Lung (tissue), 12 donors: ENCODE results near the gene TENM3. TPM values are rescaled to one million over a fixed set of nuclear protein-coding genes. Genes with fewer than 3 reads are reported as not detected.

Source experiments
- ATAC-seq: fragments of 200-7000 bp; cut with Tn5 transposase; one replicate; pipeline ENCODE4 v1.9.1; 2020; ENCODE audit warnings: moderate number of reproducible peaks; ENCODE audit not compliant: insufficient read depth, low FRiP score
- DNase-seq, 3 donors: peaks; one replicate each; pipeline ENCODE4 v3.0.0-alpha.2; 2013 to 2017
- H3K27ac ChIP-seq, 2 donors: one replicate each; pipeline ENCODE4 v1.5.1; 2013; ENCODE audit warnings: mild to moderate bottlenecking in 2 of 2, moderate library complexity in 2 of 2, control low read depth in 1 of 2, inconsistent platforms in 1 of 2, low read depth in 1 of 2, low read length in 1 of 2
- H3K27me3 ChIP-seq, 3 donors: one replicate each; pipeline ENCODE4 v1.5.1; 2013; ENCODE audit warnings: low read length in 2 of 3; ENCODE audit not compliant: control insufficient read depth in 3 of 3, insufficient read depth in 3 of 3
- H3K36me3 ChIP-seq, 4 donors: one replicate each; pipeline ENCODE4 v1.5.1; 2013; ENCODE audit warnings: low read length in 4 of 4, mild to moderate bottlenecking in 1 of 4, moderate library complexity in 1 of 4; ENCODE audit not compliant: control insufficient read depth in 4 of 4, insufficient read depth in 4 of 4
- H3K4me1 ChIP-seq, 5 donors: one replicate each; pipeline ENCODE4 v1.5.1; 2013; ENCODE audit warnings: low read length in 5 of 5, mild to moderate bottlenecking in 2 of 5, moderate library complexity in 1 of 5; ENCODE audit not compliant: control insufficient read depth in 5 of 5, insufficient read depth in 5 of 5
- H3K4me3 ChIP-seq: one replicate; pipeline ENCODE4 v1.5.1; 2013; ENCODE audit warnings: mild to moderate bottlenecking, control low read depth, moderate library complexity
- H3K9ac ChIP-seq, 2 donors: one replicate each; pipeline ENCODE4 v1.5.1; 2013; ENCODE audit warnings: low read length in 2 of 2, control low read depth in 1 of 2; ENCODE audit not compliant: insufficient read depth in 1 of 2
- H3K9me3 ChIP-seq, 4 donors: one replicate each; pipeline ENCODE4 v1.5.1; 2013; ENCODE audit warnings: low read length in 3 of 4, mild to moderate bottlenecking in 1 of 4, moderate library complexity in 1 of 4; ENCODE audit not compliant: control insufficient read depth in 4 of 4, insufficient read depth in 3 of 4
- WGBS, 2 donors: extraction: QIAGEN DNeasy Blood & Tissue Kit; methylation state at CpG; one replicate each; pipeline ENCODE4 v1.1.7; 2013; 5-methylcytosine and 5-hydroxymethylcytosine counted together
- polyA plus RNA-seq, 2 donors: library from polyadenylated mRNA; stranded (reverse); fragments of 200-250 nt; gene quantifications; one replicate each; pipeline ENCODE4 v1.2.1, GENCODE V29; 2013
- total RNA-seq, 2 donors: library from RNA; depleted of rRNA in 1 of 2; stranded (reverse); fragments of >200 nt in 1 of 2; gene quantifications; one replicate each; pipeline ENCODE4 v1.2.1, GENCODE V29; 2014 to 2021
- TF ChIP-seq, protein P1 (sequence below): IDR thresholded peaks from 2 replicates; pipeline ENCODE4 v1.5.1; 2012; ENCODE audit warnings: mild to moderate bottlenecking; ENCODE audit errors: control extremely low read depth, extremely low read depth
- donor health status: control.
- donor health status: control.
- donor health status: Bipolar disorder and iron deficiency.
- donor health status: healthy.
- donor health status: DM: yes; HTN: yes; CAD: no.

TENM3 gene
- total and polyA plus RNA-seq, 4 donors = 0.14 to 5.3 (median 2.2) TPM

DNA sequence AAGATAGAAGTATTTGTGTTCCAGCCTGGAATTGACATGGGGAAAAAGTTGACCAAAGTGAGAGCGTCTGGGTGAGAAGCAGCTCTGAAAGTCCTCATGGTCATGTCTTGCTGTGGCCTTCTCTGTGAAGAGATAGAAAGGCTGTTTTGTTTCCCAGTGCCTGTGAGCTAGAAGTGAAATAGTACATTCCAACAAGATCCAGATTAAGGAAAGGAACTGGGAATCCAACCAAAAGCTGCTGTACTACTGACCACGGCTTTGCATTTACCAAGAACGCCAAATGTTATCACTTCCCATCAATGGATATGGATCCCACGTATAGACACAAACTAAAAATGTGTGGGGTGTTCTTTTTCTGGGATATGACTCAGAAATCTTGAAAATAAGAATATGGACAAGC, 51.2 kb downstream of the TENM3 start:
- H3K4me1 ChIP-seq = no peaks in the 10 kb centered on the region
- TF ChIP-seq, protein P1, sequence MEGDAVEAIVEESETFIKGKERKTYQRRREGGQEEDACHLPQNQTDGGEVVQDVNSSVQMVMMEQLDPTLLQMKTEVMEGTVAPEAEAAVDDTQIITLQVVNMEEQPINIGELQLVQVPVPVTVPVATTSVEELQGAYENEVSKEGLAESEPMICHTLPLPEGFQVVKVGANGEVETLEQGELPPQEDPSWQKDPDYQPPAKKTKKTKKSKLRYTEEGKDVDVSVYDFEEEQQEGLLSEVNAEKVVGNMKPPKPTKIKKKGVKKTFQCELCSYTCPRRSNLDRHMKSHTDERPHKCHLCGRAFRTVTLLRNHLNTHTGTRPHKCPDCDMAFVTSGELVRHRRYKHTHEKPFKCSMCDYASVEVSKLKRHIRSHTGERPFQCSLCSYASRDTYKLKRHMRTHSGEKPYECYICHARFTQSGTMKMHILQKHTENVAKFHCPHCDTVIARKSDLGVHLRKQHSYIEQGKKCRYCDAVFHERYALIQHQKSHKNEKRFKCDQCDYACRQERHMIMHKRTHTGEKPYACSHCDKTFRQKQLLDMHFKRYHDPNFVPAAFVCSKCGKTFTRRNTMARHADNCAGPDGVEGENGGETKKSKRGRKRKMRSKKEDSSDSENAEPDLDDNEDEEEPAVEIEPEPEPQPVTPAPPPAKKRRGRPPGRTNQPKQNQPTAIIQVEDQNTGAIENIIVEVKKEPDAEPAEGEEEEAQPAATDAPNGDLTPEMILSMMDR = no peak
- no peak overlapping the region for H3K27ac ChIP-seq
- no peaks in the 10 kb centered on the region for H3K36me3 ChIP-seq
- H3K27me3 ChIP-seq = peaks cover 0 to 22% (median 0%) of the 10 kb centered on the region in 3 donors
- no peak overlapping the region for H3K9ac ChIP-seq
- H3K9me3 ChIP-seq = peaks cover 0 to 3% (median 0%) of the 10 kb centered on the region in 4 donors
- ATAC-seq (no peak), DNase-seq (peak in 2 of 3 donors; percentile 10 to 21)
- H3K4me3 ChIP-seq = no peak overlapping the region
- 83% methylated on average over 4 of the region's 4 CpGs for WGBS, 2 donors

GRCh38 chr4:182297659-182298058, 54.5 kb downstream of the TENM3 start:
- DNase-seq (no peak), ATAC-seq (no peak)
- Histone ChIP-seq H3K4me1 (no peaks in the 10 kb centered on the region), H3K9me3 (no peaks in the 10 kb centered on the region), H3K36me3 (no peaks in the 10 kb centered on the region), H3K4me3 (no peak overlapping the region), H3K27me3 (peaks cover 0 to 13% (median 0%) of the 10 kb centered on the region in 3 donors), H3K27ac (no peak overlapping the region), H3K9ac (no peak overlapping the region)
- TF ChIP-seq, protein P1 = no peak
- WGBS, 2 donors = 68 to 75% methylated on average over 9 of the region's 9 CpGs

GRCh38 chr4:182301736-182302135, 58.5 kb downstream of the TENM3 start:
- H3K4me3 ChIP-seq = no peak overlapping the region
- H3K27me3 ChIP-seq = peaks cover 0 to 15% (median 0%) of the 10 kb centered on the region in 3 donors
- no peaks in the 10 kb centered on the region for H3K9me3 ChIP-seq
- H3K27ac ChIP-seq = no peak overlapping the region
- DNase-seq = no peak
- TF ChIP-seq, protein P1 = no peak
- no peaks in the 10 kb centered on the region for H3K36me3 ChIP-seq
- no peaks in the 10 kb centered on the region for H3K4me1 ChIP-seq
- 84 to 87% methylated on average over 5 of the region's 5 CpGs for WGBS, 2 donors
- H3K9ac ChIP-seq = no peak overlapping the region
- no peak for ATAC-seq

GRCh38 chr4:182303847-182304246, 60.6 kb downstream of the TENM3 start:
- no peak for ATAC-seq
- WGBS, 2 donors = 93 to 94% methylated on average over 5 of the region's 5 CpGs
- H3K4me1 ChIP-seq = no peaks in the 10 kb centered on the region

More at GRCh38 chr4:182303847-182304246, 60.6 kb downstream of the TENM3 start:
- Histone ChIP-seq H3K27ac (no peak overlapping the region), H3K9ac (no peak overlapping the region), H3K27me3 (peaks cover 0 to 9% (median 0%) of the 10 kb centered on the region in 3 donors), H3K4me3 (no peak overlapping the region), H3K36me3 (no peaks in the 10 kb centered on the region), H3K9me3 (no peaks in the 10 kb centered on the region)
- DNase-seq = no peak
- TF ChIP-seq, protein P1 = no peak
